GM19043 (cell line): ENCODE results near the gene PEX14.

Experiments
- ATAC-seq: cut with Tn5 transposase; IDR thresholded peaks from one replicate; pipeline ENCODE4 v1.9.1; 2021; ENCODE audit warnings: low read depth; ENCODE audit not compliant: unreplicated experiment

Gene PEX14

DNA sequence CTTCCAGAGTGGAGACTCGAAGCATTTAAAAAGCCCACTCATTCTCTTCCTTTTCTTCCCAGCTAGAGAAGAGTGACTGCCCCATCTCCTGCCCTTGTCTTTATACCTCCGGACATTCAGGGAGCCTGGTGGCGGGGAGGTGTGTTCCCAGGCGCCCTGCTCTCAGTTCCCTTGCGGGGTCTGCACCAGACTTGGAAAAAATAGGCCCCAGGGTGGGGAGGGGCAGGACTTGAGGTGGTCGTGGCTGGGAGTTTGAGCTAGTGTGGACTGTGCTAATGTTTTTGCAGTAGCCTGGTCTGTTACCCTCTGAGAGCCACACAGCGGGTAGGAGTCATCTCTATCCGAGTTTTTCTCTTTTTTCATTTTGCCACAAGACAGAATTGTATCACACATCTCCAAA, 139.1 kb downstream of the PEX14 start:
- no peak for ATAC-seq

- ATAC-seq = no peak
These were observed 139.9 kb downstream of the PEX14 start for GRCh38 chr1:10614377-10615225.

GRCh38 chr1:10615332-10615731, 140.6 kb downstream of the PEX14 start:
- no peak for ATAC-seq

DNA sequence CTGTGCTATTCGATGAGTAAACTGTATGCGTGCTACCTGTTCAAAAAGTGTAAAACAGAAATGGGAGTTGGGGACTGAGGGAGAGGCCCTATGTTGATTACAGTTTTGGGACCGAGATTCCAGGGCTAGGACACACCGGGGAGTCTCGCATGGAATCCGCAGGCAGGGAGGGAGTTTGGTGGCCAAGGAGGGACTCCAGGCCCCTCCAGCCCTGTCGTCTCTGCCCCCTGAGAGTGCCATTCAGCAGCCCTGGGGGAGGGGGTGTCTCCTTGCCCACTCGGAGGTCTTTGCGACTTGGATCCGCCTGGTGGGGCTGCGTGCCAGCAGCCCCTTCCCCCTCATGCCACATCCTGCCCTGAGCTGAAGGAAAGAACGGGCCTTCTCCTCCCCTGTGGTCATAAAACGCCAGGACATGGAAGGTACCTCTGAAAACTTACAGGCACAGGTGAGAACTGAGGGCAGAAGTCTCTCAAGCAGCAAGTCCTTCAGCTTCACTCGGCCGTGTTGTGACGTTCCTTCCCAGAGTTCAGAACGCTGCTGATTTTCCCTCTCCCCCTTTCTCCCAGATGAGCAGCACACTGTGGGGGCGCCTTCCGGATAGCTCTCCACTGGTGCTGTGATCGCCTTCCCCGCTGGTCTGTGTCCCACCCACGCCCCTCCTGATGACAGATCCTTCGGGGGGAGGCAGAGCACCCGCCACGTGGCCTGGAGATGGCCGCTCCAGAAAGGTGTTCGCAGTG, 141.4 kb downstream of the PEX14 start:
- ATAC-seq = no peak

DNA sequence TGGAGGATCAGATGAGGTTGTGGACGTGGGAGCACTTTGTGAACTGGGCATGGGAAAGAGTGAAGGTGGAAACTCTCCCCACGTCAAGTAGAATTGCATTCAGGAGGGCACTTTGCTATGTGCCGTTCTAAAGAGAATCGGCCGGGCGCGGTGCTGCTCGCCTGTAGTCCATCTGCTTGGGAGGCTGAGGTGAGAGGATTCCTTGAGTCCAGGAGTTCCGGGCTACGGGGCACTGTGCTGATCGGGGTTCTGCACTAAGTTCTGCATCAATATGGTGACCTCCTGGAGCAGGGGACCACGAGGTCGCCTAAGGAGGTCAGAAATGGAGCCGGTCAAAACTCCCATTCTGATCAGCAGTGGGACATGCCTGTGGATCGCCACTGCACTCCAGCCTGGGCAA, 141.9 kb downstream of the PEX14 start:
- ATAC-seq = no peak

- ATAC-seq = no peak
These were observed 142.6 kb downstream of the PEX14 start for GRCh38 chr1:10617318-10617717.

DNA sequence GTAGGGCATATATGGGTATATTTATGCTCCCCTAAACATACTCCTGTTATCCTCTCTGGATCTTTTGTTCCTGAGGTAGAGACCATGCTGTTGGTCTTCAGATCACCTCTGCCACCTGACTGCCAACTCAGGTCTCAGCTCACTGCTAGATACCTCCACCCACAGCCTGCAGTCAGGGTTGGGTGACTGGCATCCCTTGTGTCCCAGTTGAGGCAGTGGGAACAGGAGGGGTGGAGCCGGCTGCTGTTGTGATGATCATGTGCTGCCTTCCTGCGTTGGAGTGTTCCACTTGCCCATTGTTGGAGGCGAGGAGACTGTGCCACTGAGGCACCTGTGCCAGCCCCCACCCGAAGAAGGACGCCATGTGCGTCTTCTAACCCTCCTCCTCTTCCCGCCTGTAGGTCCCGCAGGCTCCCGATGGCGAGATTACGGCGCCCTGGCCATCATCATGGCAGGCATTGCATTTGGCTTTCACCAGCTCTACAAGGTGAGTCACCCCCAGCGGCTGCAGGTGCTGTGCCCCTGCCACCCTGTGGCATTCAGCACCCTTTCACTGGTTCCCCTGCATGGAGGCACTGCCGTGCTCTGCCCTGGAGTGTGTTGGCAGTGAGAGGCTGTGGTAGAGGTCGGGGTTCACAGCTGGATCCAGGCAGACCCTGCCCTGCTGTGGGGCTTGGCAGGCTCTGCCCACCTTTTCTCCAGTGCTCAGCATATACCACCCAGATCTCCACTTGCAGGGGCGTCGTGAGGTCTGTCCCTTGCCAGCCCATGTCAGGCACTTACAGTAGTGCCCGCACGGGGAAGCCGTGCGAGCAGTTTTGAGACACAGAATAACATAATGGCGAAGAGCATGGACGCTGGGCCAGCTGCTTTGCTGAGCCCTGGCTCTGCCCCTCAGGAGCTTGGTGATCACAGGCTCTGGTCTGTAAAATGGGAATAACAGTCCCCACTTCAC, 143.5 kb downstream of the PEX14 start:
- no peak for ATAC-seq

DNA sequence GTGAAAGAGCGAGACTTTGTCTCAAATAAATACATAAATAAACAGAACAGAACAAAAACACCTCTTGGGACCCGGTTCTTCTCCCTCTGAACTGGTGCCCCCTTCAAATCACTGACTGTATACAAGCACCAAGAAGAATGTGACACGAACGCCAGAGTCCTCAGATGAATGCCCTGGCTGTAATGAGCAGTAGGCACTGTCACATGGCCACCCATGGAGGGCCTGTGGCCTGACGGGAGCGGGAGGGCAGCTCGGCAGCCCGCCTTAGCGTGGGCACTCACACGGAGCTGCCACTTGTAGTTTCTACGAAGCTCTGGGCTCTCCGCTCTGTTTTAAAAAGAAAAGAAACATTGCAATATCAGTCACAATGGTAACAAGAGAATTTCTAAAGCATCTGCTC, 146.0 kb downstream of the PEX14 start:
- ATAC-seq = no peak

DNA sequence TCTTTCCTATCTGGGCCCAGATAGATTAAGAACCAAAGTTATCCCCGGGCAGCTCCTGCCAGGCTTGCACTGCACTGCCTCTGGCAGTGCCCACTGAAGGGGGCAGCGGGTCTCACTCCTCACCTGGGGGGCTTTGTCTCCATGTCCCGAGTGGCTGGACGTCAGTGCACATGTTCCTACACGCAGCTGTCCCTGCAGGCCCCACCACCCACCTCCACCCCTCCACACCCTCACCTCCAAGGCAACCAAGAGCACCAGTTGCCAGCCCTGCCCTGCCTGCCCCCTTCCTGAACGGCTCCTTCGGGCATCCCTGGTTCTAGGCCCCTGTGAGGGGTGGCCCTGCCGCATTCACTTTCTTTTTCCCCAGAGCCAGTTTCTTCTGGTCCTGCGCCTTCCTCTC, 147.2 kb downstream of the PEX14 start:
- no peak for ATAC-seq

- ATAC-seq = no peak
These were observed 148.3 kb downstream of the PEX14 start for GRCh38 chr1:10622910-10623685.

DNA sequence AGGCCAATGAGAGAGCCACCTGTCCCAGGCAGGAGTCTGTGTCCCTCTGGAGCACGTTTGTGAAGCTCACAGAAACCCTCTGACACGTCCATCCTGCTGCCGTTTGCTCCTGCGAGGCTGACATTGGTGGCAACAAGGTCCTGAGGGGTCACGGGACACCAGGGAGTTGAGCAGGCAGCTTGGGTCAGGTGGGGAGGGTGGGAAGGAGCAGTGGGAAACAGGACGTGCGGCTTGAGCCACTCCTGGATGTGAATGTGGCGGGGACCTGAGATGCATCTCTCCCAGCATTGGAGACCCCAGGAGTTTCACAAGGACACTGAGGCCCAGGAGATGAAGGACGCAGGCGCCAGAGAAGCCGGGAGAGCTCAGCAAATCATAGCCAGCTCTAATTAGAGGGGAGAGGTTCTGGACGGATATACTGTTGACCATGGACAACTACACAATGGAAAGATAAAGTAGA, 149.0 kb downstream of the PEX14 start:
- ATAC-seq = no peak

DNA sequence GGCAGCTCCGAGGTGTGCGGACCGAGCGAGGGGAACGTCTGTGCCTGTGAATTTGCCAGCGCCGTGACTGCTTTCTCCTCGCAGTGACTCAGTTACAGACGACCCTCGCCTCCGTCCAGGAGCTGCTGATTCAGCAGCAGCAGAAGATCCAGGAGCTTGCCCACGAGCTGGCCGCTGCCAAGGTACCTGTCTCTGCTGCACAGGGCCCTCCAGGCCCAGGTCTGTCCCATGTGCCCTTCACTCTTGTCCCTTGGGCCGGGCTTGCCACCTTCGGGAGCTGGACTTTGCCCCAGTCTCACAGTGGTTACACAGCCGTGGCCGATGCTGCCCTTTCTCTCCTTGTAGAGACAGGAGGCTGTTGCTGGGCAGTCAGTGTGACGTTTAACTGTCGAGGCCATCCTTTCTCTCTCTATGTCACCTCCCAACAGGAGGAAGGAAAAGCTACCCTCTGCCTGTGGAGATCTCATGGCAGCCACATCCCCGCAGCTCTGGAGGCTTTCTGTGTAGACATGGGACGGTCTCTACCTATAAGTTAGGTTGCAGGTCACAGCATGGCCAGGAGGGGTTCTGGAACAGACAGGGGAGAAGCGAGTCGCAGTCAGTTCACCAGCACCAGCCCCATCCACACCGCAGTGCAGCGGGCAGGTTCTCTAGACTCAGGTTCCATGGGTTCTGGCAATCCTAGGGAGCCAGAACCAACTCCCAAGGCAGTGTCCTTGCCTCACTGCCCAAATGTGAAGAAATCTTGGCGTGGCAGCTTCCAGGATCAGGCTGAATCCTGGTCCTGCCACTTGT, 149.7 kb downstream of the PEX14 start:
- no peak for ATAC-seq

- ATAC-seq = no peak
These were observed 150.3 kb downstream of the PEX14 start for GRCh38 chr1:10625076-10625475.

- no peak for ATAC-seq
These were observed 150.8 kb downstream of the PEX14 start for GRCh38 chr1:10625554-10625953.

GRCh38 chr1:10626131-10626731, 151.5 kb downstream of the PEX14 start:
- ATAC-seq = no peak

GRCh38 chr1:10626791-10627410, 152.2 kb downstream of the PEX14 start:
- no peak for ATAC-seq

DNA sequence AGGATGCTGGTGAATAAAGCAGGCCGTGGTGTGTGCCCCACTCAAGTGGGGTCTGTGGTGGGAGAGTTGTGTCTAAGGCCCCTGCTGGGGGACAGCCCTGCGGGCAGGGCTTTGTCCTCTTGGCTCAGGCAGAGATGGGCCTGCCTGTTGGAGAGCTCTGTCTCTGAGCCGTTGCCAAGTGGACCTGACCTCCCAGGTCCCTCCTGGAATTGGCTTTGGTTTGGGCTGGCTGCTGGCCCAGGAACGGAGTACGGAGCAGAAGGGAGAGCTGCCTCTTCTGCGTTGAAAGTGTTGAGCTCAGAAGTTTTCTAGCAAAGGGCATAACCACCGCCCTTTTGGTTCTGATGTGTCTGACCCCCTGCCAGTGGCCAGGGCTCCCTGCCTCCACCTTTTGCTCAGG, 153.9 kb downstream of the PEX14 start:
- no peak for ATAC-seq

- no peak for ATAC-seq
These were observed 154.5 kb downstream of the PEX14 start for GRCh38 chr1:10629091-10629815.
